Measurements from ENCODE around the gene GATM. TPM values are rescaled to one million over a fixed set of nuclear protein-coding genes. Genes with fewer than 3 reads are reported as not detected.

The GATM gene
- total and polyA plus RNA-seq, 2 of the 8 experiments (the other 6 are each of a cell fraction or from before 2014, with no cell fraction given) = 10.2 to 15.1 TPM

GRCh38 chr15:45424429-45424828, 46.1 kb upstream of the GATM start:
- Histone ChIP-seq H3K9ac (replicated peaks in 1 of 4; ENCODE audit: extremely low read depth in 1 of 4, low read depth in 3 of 4, low read length in 3 of 4) (no peak overlapping the region), H2BK120ac (replicated peaks; ENCODE audit: low read depth, low read length) (no peak overlapping the region), H3K27me3 (replicated peaks in 1 of 4; ENCODE audit: control insufficient read depth in 3 of 4, extremely low read depth in 1 of 4, insufficient read depth in 3 of 4, low read length in 3 of 4) (no peaks in the 10 kb centered on the region; a peak in 2 of 7 replicates), H3K4me1 (replicated peaks in 1 of 4; ENCODE audit: control insufficient read depth in 3 of 4, insufficient read depth in 4 of 4, low read length in 3 of 4) (no peaks in the 10 kb centered on the region), H3K4me2 (ENCODE audit: insufficient read depth in 1 of 2, low read depth in 2 of 2, low read length in 2 of 2) (no peak overlapping the region), H3K23me2 (ENCODE audit: low read depth, low read length) (no peaks in the 10 kb centered on the region), H3K27ac (ENCODE audit: low read depth, low read length) (no peak overlapping the region), H2AFZ (ENCODE audit: low read length) (no peak overlapping the region), H4K8ac (ENCODE audit: extremely low read depth, insufficient read depth, low read length) (no peak overlapping the region), H2BK12ac (ENCODE audit: low read depth, low read length) (no peak overlapping the region), H3K56ac (replicated peaks; ENCODE audit: insufficient read length, low read depth, low read length) (no peak overlapping the region), H4K91ac (replicated peaks; ENCODE audit: insufficient read length, low read length) (no peak overlapping the region), H3K18ac (ENCODE audit: extremely low read depth, low read length) (no peak overlapping the region), H3K79me1 (ENCODE audit: low read depth, low read length) (no peaks in the 10 kb centered on the region), H3K14ac (ENCODE audit: insufficient read length) (no peak overlapping the region), H2BK15ac (ENCODE audit: low read length) (no peak overlapping the region), H3K4me3 (ENCODE audit: extremely low read depth in 1 of 4, insufficient read depth in 2 of 4, low read depth in 3 of 4, low read length in 4 of 4) (no peak overlapping the region), H2AK5ac (ENCODE audit: low read depth, low read length) (no peak overlapping the region), H3K79me2 (ENCODE audit: control insufficient read depth in 1 of 2, insufficient read depth in 2 of 2, low read length in 2 of 2) (no peaks in the 10 kb centered on the region), H4K5ac (ENCODE audit: insufficient read length, low read depth, low read length) (no peak overlapping the region), H2BK20ac (ENCODE audit: low read length) (no peak overlapping the region), H3K4ac (replicated peaks; ENCODE audit: insufficient read length, low read depth, low read length) (no peak overlapping the region), H3K23ac (ENCODE audit: insufficient read length) (no peak overlapping the region), H3K36me3 (ENCODE audit: control insufficient read depth in 2 of 4, insufficient read depth in 4 of 4, low read length in 3 of 4) (peaks cover 0 to 23% (median 7%) of the 10 kb centered on the region in 4 experiments; a peak in 3 of 8 replicates), H4K20me1 (replicated peaks in 1 of 2; ENCODE audit: control insufficient read depth in 1 of 2, insufficient read depth in 2 of 2, low read length in 2 of 2) (no peaks in the 10 kb centered on the region), H3K9me3 (ENCODE audit: insufficient read depth in 2 of 2, low read depth in 1 of 2, low read length in 1 of 2) (no peaks in the 10 kb centered on the region), H2BK5ac (ENCODE audit: low read depth, low read length) (no peak overlapping the region)
- FAIRE-seq (no peak), DNase-seq (ENCODE audit: low read depth in 1 of 2, low spot score in 2 of 2) (no peak)
- CTCF ChIA-PET (ENCODE audit: partially characterized antibody) = interaction anchor here (0.6 to 2.6 kb wide), 5 partner anchors 15 to 83 kb away, joined by 3 to 14 read pairs (median 3); a partner anchor contains a TSS
- POLR2A ChIA-PET (ENCODE audit: partially characterized antibody) = no interaction called here
- TF ChIP-seq BCL11A (IDR thresholded peaks at IDR 0.05; ENCODE audit: low read depth in 2 of 2, low read length in 2 of 2) = no peak
- TF ChIP-seq EZH2 (IDR thresholded peaks at IDR 0.05; ENCODE audit: low read depth, low read length, severe bottlenecking) = no peak
- TF ChIP-seq RXRA (IDR thresholded peaks at IDR 0.05; ENCODE audit: insufficient read depth, low read depth, low read length) = no peak
- no peak for TF ChIP-seq CREB1 (IDR thresholded peaks at IDR 0.05)
- TF ChIP-seq GABPA (IDR thresholded peaks at IDR 0.05; ENCODE audit: borderline replicate concordance, insufficient read depth, low read length) = no peak
- no peak for TF ChIP-seq ATF3 (IDR thresholded peaks at IDR 0.05; ENCODE audit: insufficient read depth, low read depth, low read length)
- no peak for TF ChIP-seq RBBP5 (IDR thresholded peaks at IDR 0.05; ENCODE audit: borderline replicate concordance, low read depth, low read length)
- no peak for TF ChIP-seq TCF12 (IDR thresholded peaks at IDR 0.05; ENCODE audit: low read depth, low read length)
- no peak for TF ChIP-seq KDM5A (IDR thresholded peaks at IDR 0.05; ENCODE audit: low read length)
- WGBS, 2 experiments (ENCODE audit: extremely low coverage in 1 of 2, insufficient coverage in 1 of 2, insufficient read length in 1 of 2, insufficient replicate concordance in 2 of 2, low coverage in 1 of 2, low lambda C conversion rate in 2 of 2, missing lambda C conversion rate in 1 of 2) = 84% methylated on average over 2 of the region's 2 CpGs; no CpG with 5 or more reads in 1 of the 2 experiments

Data from H1 (cell line).